Activated CD4-positive, alpha-beta T cell treated with anti-CD3 and anti-CD28 coated beads, Interleukin-2, amount 50 U/mL, for 4 hours (primary cell): ENCODE results near the gene EFCAB11.

ENCODE experiments used
- DNase-seq, 2 experiments: peaks; one replicate each; pipeline ENCODE4 v3.0.0-alpha.2; 2020

Gene EFCAB11

DNA sequence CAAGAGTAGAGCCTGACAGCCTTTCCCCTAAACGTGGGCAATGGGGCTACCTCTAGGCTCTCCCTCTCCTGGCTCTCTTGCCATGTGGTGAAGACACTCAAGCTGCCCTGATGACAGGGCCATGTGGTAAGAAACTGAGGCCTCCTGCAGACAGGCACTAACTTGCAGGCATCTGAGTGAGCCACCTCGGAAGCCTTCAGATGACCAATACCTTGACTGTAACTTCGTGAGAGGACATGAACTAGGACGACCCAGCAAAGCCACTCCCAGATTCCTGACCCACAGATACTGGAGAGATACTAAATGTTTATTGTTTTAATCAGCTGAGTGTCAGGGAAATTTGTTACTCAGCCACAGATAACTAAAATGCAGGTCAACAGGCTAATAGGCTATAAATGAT, 96.4 kb downstream of the EFCAB11 start:
- no peak for DNase-seq

DNA sequence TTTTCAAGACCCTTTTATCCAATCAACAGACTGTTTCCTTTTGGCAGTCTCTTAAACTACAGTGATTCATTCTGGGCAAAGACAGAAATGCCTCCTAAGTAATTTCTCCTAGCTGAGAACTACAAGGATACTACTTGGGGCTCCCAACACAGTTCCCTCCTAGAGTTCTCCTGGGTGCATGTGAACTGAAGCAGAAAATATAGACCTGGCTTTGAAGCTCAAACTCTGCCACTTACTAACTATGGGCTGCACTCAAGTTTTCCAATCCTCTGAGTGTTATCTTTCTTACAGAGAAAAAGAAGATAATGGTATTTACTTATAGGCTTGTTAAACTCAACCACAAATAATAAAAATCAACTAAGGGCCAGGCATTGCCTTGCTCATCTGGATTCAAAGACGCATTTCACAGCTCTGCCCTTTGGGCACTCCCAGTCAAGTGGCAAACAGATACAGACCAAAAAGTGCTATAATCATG, 97.6 kb downstream of the EFCAB11 start:
- no peak for DNase-seq

DNA sequence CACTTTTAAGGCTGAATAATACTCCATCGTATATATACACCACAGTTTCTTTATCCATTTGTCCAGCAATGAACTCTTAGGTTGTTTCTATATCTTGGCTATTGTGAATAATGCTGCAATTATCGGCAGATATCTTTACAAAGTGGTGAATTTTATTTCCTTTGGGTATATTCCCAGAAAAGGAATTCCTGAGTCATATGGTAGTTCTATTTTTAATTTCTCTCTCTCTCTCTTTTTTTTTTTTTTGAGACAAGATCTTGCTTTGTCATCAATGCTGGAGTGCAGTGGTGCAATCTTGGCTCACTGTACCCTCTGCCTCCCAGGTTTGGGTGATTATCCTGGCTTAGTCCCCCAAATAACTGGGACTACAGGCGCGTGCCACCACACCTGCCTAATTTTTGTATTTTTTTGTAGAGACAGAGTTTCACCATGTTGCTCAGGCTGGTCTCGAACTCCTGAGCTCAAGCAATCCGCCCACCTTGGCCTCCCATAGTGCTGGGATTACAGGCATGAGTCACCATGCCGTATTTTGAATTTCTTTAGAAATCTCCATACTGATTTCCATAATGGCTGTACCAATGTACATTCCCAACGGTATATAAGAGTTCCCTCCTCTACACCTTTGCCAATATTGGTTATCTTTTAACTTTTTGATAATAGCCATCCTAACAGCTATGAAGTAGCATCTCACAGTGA, 98.4 kb downstream of the EFCAB11 start:
- DNase-seq, result no peak

DNA sequence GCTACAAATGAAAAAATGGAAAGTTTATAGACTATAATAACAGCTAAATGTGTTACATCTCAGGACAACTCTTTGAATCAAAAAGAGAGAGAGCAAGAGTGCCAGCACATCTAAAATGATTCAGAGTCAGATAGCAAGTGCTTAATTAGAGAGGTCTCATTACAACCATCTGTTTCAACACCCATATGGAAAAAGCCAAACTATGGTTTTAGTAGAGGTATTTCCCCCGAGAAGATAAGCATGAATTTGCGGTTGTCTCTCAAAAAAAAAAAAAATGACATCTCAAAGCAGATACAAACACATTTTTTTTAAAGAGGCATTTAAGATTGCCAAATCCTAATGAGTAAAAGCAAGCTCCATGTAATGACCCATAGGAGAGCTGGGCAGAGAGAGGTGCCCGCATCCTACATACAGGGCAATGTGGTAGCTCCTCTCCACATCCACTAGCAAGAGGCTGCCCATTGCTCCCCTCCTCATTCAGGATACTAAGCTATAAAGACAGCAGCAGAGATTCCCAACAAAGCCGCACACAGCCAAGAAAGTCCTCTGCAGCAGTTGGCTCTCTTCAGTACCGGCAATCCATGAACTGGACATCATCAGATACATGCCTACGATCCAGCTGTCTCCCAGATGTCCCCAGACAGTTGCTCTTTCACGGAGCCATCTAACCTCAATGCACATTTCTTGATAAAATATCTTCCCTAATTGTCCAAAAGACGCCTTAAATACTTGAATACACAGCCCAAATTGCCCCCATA, 100.4 kb downstream of the EFCAB11 start:
- no peak for DNase-seq

DNA sequence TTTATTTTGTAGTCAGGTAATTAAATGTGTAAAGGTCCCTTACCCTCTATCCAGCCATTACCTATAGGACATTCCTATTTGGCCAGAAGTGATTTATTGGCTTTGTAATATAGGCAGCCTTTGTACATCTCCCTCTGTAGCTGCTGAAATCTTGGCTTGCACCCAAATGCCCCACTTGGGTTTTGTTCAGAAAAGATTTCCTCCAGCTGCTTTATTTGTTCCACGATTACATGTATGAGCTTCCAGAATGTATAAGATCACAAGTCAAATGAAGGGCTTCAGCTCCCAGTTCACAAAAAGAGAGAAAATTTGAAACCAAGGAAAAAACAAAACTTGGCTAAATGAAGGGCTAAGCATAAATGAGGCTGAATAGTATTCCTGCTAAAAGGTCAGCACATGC, 103.4 kb downstream of the EFCAB11 start:
- no peak for DNase-seq

DNA sequence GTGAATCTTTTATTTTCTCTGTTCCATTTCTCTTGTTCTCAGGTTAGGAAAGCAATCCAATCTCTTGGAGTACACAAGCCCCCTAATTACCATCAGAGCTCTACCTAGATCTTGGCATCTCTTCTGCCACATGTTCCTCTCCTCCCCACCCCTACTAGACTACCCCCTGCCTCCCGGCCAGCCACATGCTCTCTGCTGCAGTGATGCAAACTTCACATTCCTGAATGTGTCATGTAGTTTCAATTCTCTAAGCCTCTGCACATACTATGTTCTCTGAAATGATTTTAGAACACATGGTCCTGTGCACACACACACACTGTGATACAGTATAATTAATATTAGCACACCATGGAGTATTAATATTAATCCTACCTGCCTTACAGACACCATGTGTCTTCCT, 104.6 kb downstream of the EFCAB11 start:
- DNase-seq, result no peak

DNA sequence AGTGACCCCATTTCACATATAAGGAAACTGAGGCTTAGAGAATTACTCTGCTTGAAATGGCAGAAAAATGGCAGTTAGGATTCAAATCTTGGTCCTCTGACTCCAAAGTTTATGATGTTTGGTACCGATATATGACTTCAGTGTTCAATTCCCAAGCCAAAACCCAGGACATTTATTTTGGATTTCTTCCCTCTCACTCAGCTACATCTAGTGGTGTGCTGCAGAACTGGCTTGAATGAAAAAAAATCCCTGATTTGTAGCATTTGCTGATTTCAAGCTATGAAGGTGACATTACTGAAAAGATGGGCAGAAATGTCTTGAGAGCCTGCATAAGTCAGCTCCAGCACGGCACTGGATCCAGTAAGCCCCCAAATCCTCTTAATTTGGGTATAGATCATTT, 106.4 kb downstream of the EFCAB11 start:
- DNase-seq, result no peak

DNA sequence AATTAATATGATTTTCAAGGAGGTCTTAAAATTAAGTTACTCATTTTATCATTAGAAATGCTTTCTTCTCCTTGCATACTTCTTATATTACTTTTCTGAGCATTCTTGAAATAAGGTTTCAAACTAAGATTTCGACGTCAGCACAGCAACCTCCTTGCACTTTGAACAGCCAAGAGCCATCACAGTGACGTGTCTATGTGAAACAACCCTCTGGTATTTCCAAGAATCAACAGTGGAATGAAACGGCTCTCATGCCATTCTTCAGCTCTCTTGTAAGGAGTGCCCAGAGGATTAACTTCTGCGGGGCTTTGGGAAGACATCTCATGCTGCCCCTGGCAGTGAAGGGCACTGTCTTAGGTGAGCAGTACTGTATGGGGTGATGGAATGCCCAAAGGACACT, 109.2 kb downstream of the EFCAB11 start:
- DNase-seq, result no peak

DNA sequence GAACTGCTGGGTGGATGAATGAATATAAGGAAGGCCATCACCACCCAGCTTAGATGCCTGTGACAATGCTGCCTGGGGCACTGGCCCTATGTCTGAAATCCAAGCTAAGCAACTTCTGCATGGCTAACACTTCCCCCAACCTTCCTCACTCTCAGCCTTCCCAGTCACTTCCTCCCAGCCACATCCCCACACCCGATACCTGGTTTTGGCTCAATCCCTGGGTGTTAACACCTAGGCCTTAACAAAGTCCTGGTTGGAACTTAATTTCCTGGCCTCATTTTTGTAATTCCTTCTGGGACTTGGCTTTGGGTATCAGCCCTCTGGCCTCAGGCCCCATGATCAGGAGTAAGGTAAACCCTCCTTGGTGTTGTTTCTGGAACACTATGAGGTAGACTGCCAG, 110.0 kb downstream of the EFCAB11 start:
- no peak for DNase-seq

DNA sequence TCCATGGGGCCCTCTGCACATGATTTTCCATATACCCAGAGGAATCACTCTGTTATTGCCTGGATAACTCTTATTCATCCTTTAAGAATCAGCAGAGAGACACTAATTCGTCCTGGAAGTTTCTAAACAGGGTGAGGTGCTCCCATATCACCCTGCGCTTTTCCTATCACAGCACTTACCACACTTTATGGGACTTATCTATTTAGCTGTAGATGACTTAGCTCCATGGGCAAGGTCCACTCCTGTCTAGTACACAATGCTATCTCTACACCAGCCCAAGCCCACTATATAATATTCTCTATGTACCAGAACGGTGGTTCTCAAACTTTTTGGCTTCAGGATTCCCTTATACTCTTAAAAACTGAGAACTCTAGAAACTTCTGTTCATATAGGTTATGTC, 111.7 kb downstream of the EFCAB11 start:
- no peak for DNase-seq

DNA sequence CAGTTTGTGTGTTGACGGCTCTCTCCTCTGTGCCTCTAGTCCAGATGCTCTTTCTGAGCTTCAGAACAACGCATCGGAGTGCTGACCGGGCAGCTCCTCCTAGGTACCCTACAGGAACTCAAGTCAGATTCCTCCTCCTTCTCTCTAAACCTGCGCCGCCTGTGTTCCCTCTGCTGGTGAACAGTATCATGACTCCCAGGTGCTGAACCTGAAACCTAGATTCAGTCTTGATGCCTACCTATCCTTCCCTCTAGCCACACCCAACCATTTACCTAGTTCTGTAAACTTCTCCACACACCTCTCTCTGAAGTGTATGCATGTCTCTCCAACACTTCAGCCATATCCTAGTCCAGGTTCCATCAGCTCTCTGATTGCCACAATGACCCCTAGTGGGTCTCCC, 112.7 kb downstream of the EFCAB11 start:
- no peak for DNase-seq

DNA sequence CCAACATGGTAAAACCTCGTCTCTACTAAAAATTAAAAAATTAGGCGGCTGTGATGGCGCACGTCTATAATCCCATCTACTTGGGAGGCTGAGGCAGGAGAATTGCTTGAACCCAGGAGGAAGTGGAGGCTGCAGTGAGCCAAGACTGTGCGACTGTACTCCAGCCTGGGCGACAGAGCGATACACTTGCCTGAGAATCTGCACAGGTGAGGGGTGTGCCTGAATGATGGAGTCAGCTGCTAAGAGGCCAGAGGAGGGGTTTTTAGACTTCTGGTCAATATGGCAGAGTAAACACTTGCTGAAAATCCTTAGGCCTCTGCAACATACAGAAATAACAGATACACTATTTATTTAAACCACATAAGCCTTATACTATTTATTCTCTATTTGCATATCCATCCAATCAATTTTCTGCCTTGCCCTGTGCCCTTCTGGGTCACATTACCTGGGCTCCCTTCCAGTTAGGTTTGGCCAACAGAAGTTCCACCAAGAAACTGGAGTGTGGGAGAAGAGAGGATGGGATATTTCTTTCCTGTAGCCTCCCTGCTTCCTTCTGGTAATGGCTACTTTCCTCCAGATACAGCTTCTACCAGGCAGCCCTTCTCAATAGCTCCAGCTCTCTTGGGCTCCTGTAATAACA, 117.6 kb downstream of the EFCAB11 start:
- no peak for DNase-seq

DNA sequence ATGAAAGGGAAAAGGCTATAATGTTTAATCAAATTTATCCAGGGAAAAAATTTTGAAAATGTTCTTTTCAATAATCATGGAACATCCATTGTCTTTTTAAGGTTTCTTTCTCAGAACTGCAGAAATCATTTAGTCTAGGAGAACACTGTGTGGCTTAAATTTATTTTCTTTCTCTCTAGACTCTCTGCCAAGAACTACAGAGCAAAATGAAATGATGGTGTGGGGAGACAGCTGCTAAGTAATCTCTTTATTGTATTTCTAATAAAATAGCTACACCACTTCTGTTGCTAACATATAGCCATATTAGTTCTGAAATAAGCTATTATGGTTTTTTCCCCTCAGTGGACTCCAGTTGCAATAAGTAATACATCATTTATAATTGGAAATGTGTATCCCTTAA, 120.9 kb downstream of the EFCAB11 start:
- no peak for DNase-seq

DNA sequence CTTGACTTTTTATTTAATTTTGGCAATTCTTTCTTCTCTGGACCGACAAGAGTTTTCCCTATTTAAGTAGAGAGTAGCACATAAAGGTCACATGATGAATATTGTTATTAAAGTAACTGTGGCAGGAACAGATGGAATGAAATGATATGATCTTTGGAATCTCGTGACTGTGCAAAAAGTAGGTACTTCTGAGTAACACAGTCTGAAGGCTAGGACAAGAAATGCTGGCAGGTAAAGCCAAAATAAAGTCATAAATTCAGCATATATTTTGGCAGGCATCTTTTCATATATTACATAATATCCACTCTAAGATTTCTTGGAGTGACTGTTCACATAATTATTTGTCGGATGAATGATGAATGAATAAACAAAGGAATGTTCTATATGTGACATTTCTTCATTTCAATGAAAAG, 121.4 kb downstream of the EFCAB11 start:
- DNase-seq, result no peak

DNA sequence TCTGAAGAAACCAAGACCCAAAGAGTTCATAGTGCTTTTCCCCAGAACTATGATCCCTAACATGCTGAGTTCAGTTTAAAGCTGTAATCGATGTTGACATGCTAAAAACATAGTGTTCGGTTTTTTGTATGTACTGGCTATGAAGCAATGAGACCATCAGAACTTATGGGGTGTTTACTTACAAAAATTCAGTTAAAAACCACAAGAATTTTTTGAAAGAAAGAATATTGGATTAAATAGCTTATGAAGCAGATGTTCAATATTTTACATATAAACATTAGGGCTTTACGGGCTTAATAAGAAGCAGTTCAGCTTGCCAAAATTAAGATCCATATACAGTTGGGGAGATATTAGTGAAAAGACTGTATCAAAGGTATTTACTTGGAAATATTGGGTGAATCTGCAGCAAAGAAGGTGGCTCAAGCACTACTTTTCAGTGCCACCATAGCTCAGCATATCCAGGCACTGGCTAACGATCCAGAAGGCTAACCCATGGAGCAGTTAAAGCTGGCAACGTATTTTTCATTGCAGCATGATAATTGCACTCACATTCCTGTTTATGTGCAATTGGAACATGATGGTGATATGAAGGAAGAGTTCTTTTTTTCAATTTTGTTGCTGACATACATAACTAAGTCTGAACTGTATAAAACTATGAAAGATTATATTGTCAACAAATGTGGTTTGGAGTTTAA, 125.9 kb downstream of the EFCAB11 start:
- DNase-seq, result no peak

DNA sequence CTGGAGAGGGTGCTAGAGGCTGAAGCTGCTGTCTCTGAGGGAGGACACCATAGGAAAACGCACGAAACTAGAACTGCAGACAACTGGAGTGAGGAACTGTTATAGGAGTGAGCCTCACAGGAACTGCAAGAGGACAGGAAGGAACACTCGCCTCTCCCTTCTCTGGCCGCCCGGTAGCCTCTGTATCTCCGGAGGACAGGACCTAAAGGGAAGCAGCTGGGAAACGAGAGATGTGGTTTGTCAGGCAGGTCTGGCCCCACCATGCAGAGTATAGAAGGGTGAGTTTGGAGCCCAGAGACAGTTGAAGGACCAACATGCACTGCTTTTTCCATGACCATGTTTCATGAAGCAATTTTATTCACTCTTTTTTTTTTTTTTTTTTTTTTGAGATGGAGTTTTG, 127.3 kb downstream of the EFCAB11 start:
- no peak for DNase-seq

DNA sequence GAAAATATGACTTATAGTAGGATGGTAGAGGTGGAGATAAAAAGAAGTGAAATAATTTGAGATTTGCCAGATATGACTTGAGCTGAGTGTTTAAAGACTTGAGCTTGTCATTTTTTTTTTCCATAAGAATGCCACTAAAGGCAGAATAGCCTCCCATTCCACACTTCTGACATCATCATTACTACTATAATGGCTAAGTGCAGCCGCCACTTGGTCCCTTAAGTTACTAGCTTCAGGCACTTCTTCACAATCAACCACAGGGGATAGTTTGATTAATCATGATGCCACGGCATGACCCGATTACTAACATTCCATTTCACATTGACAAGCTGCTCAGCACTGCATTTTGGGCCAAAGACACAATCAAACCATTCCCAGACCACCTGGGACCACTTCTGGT, 127.9 kb downstream of the EFCAB11 start:
- DNase-seq, result no peak

DNA sequence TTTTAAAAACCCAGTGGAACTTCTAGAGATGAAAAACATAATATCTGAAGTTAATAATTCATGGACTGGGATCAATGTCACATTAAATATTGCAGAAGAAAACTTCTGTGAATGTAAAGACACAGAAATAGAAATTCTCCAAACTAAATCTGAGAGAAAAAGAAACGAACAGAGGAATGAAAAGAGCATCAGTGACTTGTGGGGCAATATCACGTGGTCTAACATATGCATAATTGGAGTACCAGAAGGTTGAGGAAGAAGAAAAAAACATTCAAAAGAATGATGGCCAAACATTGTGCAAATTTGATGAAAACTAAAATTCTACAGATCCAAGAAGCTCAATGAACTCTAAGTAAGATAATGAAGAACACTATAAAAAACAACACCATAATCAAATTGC, 130.8 kb downstream of the EFCAB11 start:
- no peak for DNase-seq

DNA sequence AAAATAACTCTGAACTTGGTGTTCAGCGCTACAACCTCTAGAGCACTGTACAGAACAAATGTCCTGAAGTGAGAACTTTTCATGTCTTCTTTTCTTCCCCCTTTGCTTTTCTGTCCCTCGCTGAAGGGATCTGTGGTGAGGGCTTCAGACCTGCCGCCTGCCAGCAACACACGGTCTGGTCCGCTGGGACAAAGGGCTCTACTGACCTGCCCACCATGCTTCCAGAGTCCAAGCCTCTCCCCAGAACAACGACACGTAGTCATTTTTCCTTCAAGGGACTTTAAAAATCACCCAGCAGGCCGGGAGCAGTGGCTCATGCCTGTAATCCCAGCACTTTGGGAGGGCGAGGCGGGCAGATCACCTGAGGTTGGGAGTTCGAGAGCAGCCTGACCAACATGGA, 140.4 kb downstream of the EFCAB11 start:
- no peak for DNase-seq

DNA sequence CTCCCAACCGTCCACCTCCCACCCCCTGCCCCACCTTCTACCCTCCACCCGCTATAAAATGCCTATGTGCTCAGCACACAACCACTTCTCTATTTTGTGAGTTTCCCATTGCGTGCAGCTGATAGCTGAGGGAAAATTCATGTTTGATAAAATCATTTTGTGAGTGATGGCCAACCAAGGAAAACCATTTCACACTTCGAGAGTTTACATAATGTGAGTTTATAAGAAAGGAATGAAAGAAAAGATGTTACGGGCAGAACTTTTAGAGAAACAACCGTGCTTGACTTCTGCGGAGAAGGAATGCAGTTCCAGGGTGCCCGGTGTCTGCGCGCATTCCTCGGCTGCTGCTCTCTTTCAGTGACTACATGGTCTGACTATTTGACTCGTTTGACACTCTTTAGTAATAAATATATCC, 140.9 kb downstream of the EFCAB11 start:
- DNase-seq, result no peak

DNA sequence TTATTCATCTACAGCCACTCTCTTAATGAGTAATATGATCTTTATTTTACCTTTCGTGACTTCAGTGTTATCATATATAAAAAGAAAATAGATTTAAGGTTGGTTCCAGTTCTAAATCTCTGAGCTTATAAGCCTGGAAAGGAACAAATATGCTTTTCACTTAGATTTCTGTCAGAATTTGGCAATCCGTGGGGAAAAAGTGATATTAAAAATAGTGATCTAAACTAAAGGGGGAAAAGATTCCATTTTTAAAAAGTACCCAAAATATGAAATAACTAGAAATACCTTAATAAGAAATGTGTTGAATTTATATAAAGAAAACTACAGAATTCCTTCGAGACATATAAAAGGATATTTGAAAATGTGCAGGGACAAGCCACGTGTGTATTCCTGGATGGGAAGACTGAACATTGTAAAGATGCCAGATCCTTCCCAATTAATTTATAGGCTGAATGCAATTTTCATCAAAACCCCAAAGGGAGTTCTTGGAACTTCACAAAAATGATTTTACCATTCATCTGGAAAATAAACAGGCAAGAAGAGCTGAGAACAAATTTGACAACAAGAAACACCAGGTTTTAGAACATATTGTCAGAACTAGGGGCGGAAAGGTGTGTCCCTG, 142.5 kb downstream of the EFCAB11 start:
- DNase-seq, result no peak

DNA sequence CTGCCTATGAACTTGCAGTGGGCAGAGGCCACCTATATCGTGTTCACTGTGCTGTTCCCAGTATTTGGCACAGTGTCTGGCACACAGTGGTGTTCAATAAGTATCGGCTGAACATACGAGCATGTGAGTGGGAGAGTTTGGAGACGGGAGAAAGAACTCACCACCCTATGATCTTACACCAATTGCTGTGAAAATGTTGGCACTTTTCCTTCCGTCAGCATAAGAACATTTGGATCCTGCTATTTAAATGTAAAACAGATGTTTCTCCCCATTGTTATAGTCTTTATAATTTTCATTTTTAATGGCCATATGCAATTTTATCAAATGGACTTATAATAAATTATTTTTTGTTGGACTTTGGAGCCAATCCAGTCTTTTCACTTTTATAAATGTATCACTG, 144.4 kb downstream of the EFCAB11 start:
- no peak for DNase-seq

DNA sequence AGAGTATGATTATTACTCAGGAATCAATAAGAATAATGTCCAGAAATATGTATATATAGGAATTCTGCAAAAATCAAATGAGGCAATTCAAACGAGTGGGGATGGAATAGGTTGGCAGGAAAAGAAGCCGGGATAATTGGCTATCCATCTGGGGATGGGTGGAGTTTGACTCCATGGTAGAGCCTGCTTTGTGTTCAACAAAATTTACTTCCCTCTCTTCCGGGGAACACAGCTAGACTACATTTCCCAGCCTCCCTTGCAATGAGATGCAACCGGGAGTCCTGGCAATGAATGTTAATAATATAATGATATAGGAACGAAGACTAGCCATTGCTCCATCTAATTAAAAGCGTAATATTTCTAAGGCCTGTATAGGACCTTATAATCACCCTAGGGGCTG, 146.6 kb downstream of the EFCAB11 start:
- DNase-seq, result no peak
